Measurements from ENCODE around the gene MARCHF5. TPM values are rescaled to one million over a fixed set of nuclear protein-coding genes. Genes with fewer than 3 reads are reported as not detected.
A peak's percentile ranks its signal among the peaks of the same experiment; 100 is the strongest.

The MARCHF5 gene
- total and polyA plus RNA-seq, 11 donors, result 11.8 to 55.7 (median 29.4) TPM

DNA sequence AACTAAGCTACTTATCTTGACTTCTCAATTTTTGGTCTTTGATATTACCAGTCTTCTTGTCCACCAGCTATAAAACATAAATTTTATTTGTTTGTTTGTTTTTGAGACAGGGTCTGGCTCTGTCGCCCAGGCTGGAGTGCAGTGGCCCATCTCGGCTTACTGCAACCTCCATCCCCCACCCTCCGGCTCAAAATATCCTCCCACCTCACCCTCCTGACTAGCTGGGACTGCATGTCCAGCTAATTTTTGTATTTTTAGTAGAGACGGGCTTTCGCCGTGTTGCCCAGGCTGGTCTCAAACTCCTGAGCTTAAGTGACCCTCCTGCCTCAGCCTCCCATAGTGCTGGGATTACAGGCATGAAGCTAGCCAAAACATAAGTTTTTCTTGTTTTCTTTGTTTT is 7.5 kb downstream of the MARCHF5 start:
- Histone ChIP-seq H3K27ac (peak overlapping the region in 4 of 12 donors; percentile 11 to 61 (median 48)), H3K4me1 (peaks cover 0 to 45% (median 18%) of the 10 kb centered on the region in 12 donors), H3K36me3 (peaks cover 0 to 26% (median 18%) of the 10 kb centered on the region in 9 donors), H3K27me3 (no peaks in the 10 kb centered on the region), H3K9me3 (no peaks in the 10 kb centered on the region), H3K4me3 (no peak overlapping the region)
- intact Hi-C loops (cut with DNase I), result loop anchor here in 3 of 10 donors (10.0 kb wide), 2 partner anchors 136 to 204 kb away; no protein-coding TSS in a partner anchor
- DNase-seq (peak in 1 of 5 donors; percentile 19), ATAC-seq (peak; percentile 54 to 79 (median 70))
- 51 to 63% (median 56%) methylated on average over 6 of the region's 6 CpGs for WGBS, 4 donors
- TF ChIP-seq POLR2A (IDR thresholded peaks at IDR 0.05), result no peak
- TF ChIP-seq, protein P1, sequence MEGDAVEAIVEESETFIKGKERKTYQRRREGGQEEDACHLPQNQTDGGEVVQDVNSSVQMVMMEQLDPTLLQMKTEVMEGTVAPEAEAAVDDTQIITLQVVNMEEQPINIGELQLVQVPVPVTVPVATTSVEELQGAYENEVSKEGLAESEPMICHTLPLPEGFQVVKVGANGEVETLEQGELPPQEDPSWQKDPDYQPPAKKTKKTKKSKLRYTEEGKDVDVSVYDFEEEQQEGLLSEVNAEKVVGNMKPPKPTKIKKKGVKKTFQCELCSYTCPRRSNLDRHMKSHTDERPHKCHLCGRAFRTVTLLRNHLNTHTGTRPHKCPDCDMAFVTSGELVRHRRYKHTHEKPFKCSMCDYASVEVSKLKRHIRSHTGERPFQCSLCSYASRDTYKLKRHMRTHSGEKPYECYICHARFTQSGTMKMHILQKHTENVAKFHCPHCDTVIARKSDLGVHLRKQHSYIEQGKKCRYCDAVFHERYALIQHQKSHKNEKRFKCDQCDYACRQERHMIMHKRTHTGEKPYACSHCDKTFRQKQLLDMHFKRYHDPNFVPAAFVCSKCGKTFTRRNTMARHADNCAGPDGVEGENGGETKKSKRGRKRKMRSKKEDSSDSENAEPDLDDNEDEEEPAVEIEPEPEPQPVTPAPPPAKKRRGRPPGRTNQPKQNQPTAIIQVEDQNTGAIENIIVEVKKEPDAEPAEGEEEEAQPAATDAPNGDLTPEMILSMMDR (IDR thresholded peaks at IDR 0.05), result no peak

DNA sequence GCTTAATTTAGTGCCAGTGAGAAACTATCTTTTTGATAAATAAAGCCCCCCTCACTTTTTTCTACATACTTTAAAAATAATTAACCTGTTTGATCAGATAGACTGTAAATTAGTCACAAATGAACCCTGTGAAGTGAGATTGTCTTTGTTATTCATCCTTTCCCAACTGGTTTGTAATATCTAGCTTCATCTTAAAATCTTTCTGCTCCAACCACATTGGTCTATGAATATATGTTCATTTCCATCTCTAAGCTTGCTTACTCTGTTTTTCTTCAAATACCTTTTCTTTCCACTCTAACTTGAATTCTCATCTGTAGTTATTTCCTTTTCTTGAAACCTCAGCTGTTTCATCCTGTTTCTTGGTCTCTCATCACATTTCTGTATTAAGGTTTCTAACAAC is 12.1 kb downstream of the MARCHF5 start:
- Histone ChIP-seq H3K27me3 (no peaks in the 10 kb centered on the region), H3K4me1 (peaks cover 0 to 40% (median 31%) of the 10 kb centered on the region in 12 donors), H3K27ac (no peak overlapping the region), H3K4me3 (no peak overlapping the region), H3K9me3 (no peaks in the 10 kb centered on the region), H3K36me3 (peaks cover 0 to 13% (median 6%) of the 10 kb centered on the region in 9 donors)
- intact Hi-C loops (cut with DNase I), result no loop called here
- ATAC-seq (no peak), DNase-seq (no peak)
- TF ChIP-seq POLR2A (IDR thresholded peaks at IDR 0.05), result no peak
- TF ChIP-seq, protein P1 (IDR thresholded peaks at IDR 0.05), result no peak

DNA sequence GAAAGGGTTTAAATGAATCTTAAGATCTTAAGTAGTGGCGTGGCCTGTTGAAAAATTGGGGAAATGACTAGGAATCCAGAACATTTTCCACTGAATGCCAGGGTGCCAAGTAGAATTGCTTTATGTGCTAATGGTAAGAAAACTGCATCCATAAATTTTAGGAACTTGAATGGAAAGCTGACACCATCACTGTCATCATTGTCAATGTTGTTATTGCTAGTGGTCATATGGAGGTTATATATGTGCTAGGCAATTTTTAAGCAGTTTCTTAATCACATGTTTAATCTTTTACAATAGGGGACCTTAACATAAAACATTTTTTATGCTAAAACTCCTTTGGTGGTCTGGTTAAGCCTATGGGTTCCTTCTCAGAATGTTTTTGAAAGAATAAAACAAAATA is 13.1 kb downstream of the MARCHF5 start:
- TF ChIP-seq POLR2A (IDR thresholded peaks at IDR 0.05), result no peak
- TF ChIP-seq, protein P1 (IDR thresholded peaks at IDR 0.05), result no peak
- DNase-seq (no peak), ATAC-seq (no peak)
- H3K4me1 ChIP-seq, result peaks cover 0 to 37% (median 23%) of the 10 kb centered on the region in 12 donors
- no peaks in the 10 kb centered on the region for H3K27me3 ChIP-seq
- no peak overlapping the region for H3K27ac ChIP-seq
- 93 to 97% (median 95%) methylated on average over 1 of the region's 1 CpG for WGBS, 4 donors
- intact Hi-C loops (cut with DNase I), result no loop called here
- H3K36me3 ChIP-seq, result peaks cover 0 to 13% (median 4%) of the 10 kb centered on the region in 9 donors
- H3K9me3 ChIP-seq, result no peaks in the 10 kb centered on the region
- no peak overlapping the region for H3K4me3 ChIP-seq

DNA sequence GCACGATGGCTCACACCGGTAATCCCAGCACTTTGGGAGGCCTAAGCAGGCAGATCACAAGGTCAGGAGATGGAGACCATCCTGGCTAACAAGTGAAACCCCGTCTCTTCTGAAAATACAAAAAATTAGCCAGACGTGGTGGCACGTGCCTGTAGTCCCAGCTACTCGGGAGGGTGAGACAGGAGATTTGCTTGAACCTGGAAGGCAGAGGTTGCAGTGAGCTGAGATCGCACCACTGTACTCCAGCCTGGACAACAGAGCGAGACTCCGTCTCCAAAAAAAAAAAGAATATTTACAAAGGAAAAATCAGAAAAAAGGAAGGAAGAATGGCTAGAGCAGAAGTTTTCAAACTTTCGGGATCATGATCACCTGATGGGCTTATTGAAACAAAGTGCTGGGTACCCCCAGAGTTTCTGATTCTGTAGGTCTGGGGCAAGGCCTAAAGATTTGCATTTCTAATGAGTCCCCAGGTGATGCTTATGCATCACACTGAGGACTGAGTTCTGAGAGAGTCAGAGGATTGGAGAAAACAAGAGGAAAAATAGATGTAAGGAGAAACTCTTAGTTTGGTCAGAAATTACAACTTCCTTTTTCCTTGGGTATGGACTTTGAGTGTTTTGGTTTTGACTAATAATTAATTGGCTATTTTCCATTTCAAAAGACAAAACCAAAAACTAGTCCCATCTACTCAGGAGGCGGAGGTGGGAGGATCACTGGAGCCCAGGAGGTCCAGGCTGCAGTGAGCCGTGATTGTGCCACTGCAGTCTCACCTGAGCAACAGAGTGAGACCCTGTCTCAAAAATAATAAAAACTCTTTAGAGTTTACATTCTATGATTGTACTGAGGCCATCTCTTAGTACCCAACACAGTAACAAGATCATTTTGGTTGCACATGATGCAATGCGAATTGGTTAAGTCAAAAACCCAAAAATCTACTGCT is 14.4 kb downstream of the MARCHF5 start:
- WGBS, 4 donors, result 85 to 92% (median 90%) methylated on average over 13 of the region's 13 CpGs
- no peak overlapping the region for H3K4me3 ChIP-seq
- H3K27ac ChIP-seq, result no peak overlapping the region
- no peaks in the 10 kb centered on the region for H3K9me3 ChIP-seq
- H3K4me1 ChIP-seq, result peaks cover 0 to 38% (median 24%) of the 10 kb centered on the region in 12 donors
- DNase-seq, result no peak
- peaks cover 0 to 11% (median 0%) of the 10 kb centered on the region in 9 donors for H3K36me3 ChIP-seq
- no peaks in the 10 kb centered on the region for H3K27me3 ChIP-seq
- intact Hi-C loops (cut with DNase I), result no loop called here
- TF ChIP-seq POLR2A (IDR thresholded peaks at IDR 0.05), result no peak
- TF ChIP-seq, protein P1 (IDR thresholded peaks at IDR 0.05), result no peak
- ATAC-seq, result no peak

Data from heart left ventricle (tissue), 16 donors.